ENCODE data around the gene ZNF280B. TPM values are rescaled to one million over a fixed set of nuclear protein-coding genes. Genes with fewer than 3 reads are reported as not detected.
A peak's percentile ranks its signal among the peaks of the same experiment; 100 is the strongest.

ZNF280B gene
- polyA plus RNA-seq, 1 of the 3 experiments (the other 2 are of a cell fraction) = 0.82 TPM

- CTCF ChIA-PET = interaction anchor here (1.0 kb wide), 1 partner anchor 39 kb away, joined by 3 read pairs; no protein-coding TSS in a partner anchor
Observed at GRCh38 chr22:22547692-22548300, 39.3 kb upstream of the ZNF280B start.

GRCh38 chr22:22547226-22547625 is 38.7 kb upstream of the ZNF280B start:
- Histone ChIP-seq H3K79me2 (ENCODE audit: insufficient read depth) (peaks cover 20% of the 10 kb centered on the region), H2AFZ (ENCODE audit: low read depth) (no peak overlapping the region), H4K20me1 (ENCODE audit: insufficient read depth) (peaks cover 53% of the 10 kb centered on the region), H3K9ac (no peak overlapping the region), H3K9me3 (no peaks in the 10 kb centered on the region), H3K9me2 (no peaks in the 10 kb centered on the region), H3K27me3 (ENCODE audit: insufficient read depth) (no peaks in the 10 kb centered on the region), H3F3A (replicated peaks; ENCODE audit: insufficient read depth) (peaks cover 29% of the 10 kb centered on the region), H3K4me1 (ENCODE audit: control insufficient read depth in 1 of 2, insufficient read depth in 2 of 2, low read depth in 1 of 2, low read length in 1 of 2) (peaks cover 0 to 10% of the 10 kb centered on the region in 2 experiments; a peak in 2 of 4 replicates), H3K4me3 (ENCODE audit: low read depth in 2 of 2, low read length in 1 of 2) (no peak overlapping the region), H3K36me3 (replicated peaks in 1 of 2; ENCODE audit: control insufficient read depth in 1 of 2, insufficient read depth in 2 of 2, low read length in 1 of 2) (peaks cover 47 to 57% of the 10 kb centered on the region in 2 experiments), H3K27ac (ENCODE audit: low read depth in 2 of 2, low read length in 1 of 2) (no peak overlapping the region), H3K4me2 (no peak overlapping the region)
- 77% methylated on average over 3 of the region's 3 CpGs for WGBS (ENCODE audit: low lambda C conversion rate)
- DNase-seq = no peak
- ChIA-PET CTCF (interaction anchor here (0.9 to 2.4 kb wide), 3 partner anchors 10 to 83 kb away, joined by 3 to 10 read pairs (median 3); partner anchors contain the start of gene ZNF280B), POLR2A (interaction anchor here (0.9 to 1.6 kb wide), 2 partner anchors 8 to 12 kb away, joined by 3 to 6 read pairs; partner anchors contain the start of gene PRAME)
- TF ChIP-seq REST (IDR thresholded peaks at IDR 0.05; ENCODE audit: low read depth, low read length) = no peak
- TF ChIP-seq JUND (IDR thresholded peaks at IDR 0.05) = no peak
- TF ChIP-seq PBX3 (IDR thresholded peaks at IDR 0.05) = no peak
- no peak for TF ChIP-seq EP300 (IDR thresholded peaks at IDR 0.05; ENCODE audit: borderline replicate concordance in 1 of 2, low read depth in 1 of 2, low read length in 1 of 2)
- TF ChIP-seq TEAD4 (IDR thresholded peaks at IDR 0.05; ENCODE audit: borderline replicate concordance, insufficient read depth) = no peak
- TF ChIP-seq, protein P1, sequence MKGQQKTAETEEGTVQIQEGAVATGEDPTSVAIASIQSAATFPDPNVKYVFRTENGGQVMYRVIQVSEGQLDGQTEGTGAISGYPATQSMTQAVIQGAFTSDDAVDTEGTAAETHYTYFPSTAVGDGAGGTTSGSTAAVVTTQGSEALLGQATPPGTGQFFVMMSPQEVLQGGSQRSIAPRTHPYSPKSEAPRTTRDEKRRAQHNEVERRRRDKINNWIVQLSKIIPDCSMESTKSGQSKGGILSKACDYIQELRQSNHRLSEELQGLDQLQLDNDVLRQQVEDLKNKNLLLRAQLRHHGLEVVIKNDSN (IDR thresholded peaks at IDR 0.05; ENCODE audit: borderline replicate concordance, low read depth) = no peak
- no peak for TF ChIP-seq SIN3A (IDR thresholded peaks at IDR 0.05; ENCODE audit: borderline replicate concordance, low read depth, low read length)
- TF ChIP-seq RXRA (IDR thresholded peaks at IDR 0.05; ENCODE audit: borderline replicate concordance, low read depth) = no peak

More at GRCh38 chr22:22547692-22548300, 39.3 kb upstream of the ZNF280B start:
- 89% methylated on average over 3 of the region's 3 CpGs for WGBS (ENCODE audit: low lambda C conversion rate)
- Histone ChIP-seq H3K27ac (ENCODE audit: low read depth in 2 of 2, low read length in 1 of 2) (no peak overlapping the region), H3K9ac (no peak overlapping the region), H3K79me2 (ENCODE audit: insufficient read depth) (peaks cover 25% of the 10 kb centered on the region), H2AFZ (ENCODE audit: low read depth) (no peak overlapping the region), H3K4me1 (ENCODE audit: control insufficient read depth in 1 of 2, insufficient read depth in 2 of 2, low read depth in 1 of 2, low read length in 1 of 2) (peaks cover 0 to 15% of the 10 kb centered on the region in 2 experiments; a peak in 2 of 4 replicates), H3K4me2 (no peak overlapping the region), H3K36me3 (replicated peaks in 1 of 2; ENCODE audit: control insufficient read depth in 1 of 2, insufficient read depth in 2 of 2, low read length in 1 of 2) (peaks cover 52 to 63% of the 10 kb centered on the region in 2 experiments), H3K4me3 (ENCODE audit: low read depth in 2 of 2, low read length in 1 of 2) (no peak overlapping the region), H4K20me1 (ENCODE audit: insufficient read depth) (peaks cover 59% of the 10 kb centered on the region), H3K27me3 (ENCODE audit: insufficient read depth) (no peaks in the 10 kb centered on the region), H3K9me2 (no peaks in the 10 kb centered on the region), H3K9me3 (no peaks in the 10 kb centered on the region), H3F3A (replicated peaks; ENCODE audit: insufficient read depth) (peaks cover 29% of the 10 kb centered on the region)
- 0 out of 2 replicates have a peak, but pooled peaks have one; percentile 7 for TF ChIP-seq POLR2AphosphoS5 (IDR thresholded peaks at IDR 0.05; ENCODE audit: low read depth, low read length)
- TF ChIP-seq TCF12 (IDR thresholded peaks at IDR 0.05) = no peak
- POLR2A ChIA-PET = interaction anchor here (1.6 kb wide), 1 partner anchor 11 kb away, joined by 6 read pairs; the partner anchor contains the start of gene PRAME
- no peak for DNase-seq

Data from SK-N-SH (cell line).